Trophoblast cell (in vitro differentiated cells and primary cell): ENCODE data around the gene IMMP2L.

ENCODE experiments used
- DNase-seq, 2 donors: peaks; one replicate each; pipeline ENCODE4 v3.0.0-alpha.2; 2016
- H2AFZ ChIP-seq: 2 replicates; pipeline ENCODE4 v1.6.1; 2013; ENCODE audit warnings: low read length, moderate library complexity, mild to moderate bottlenecking; ENCODE audit not compliant: insufficient read depth, poor library complexity
- H2AK5ac ChIP-seq: 2 replicates; pipeline ENCODE4 v1.6.1; 2013; ENCODE audit warnings: mild to moderate bottlenecking, low read length
- H2BK120ac ChIP-seq: 2 replicates; pipeline ENCODE4 v1.6.1; 2013; ENCODE audit warnings: low read length, mild to moderate bottlenecking, moderate library complexity; ENCODE audit not compliant: insufficient read depth, poor library complexity
- H2BK12ac ChIP-seq: 2 replicates; pipeline ENCODE4 v1.6.1; 2013; ENCODE audit warnings: mild to moderate bottlenecking, low read length, moderate library complexity
- H2BK5ac ChIP-seq: 2 replicates; pipeline ENCODE4 v1.6.1; 2013; ENCODE audit warnings: low read length, low read depth, moderate library complexity, mild to moderate bottlenecking; ENCODE audit not compliant: poor library complexity
- H3K14ac ChIP-seq: 2 replicates; pipeline ENCODE4 v1.6.1; 2013; ENCODE audit warnings: mild to moderate bottlenecking, low read length
- H3K18ac ChIP-seq: 2 replicates; pipeline ENCODE4 v1.6.1; 2013; ENCODE audit warnings: mild to moderate bottlenecking, low read length
- H3K23ac ChIP-seq: 2 replicates; pipeline ENCODE4 v1.6.1; 2013; ENCODE audit warnings: low read length
- H3K27ac ChIP-seq: 2 replicates; pipeline ENCODE4 v1.5.1; 2013; ENCODE audit warnings: low read depth, mild to moderate bottlenecking, inconsistent platforms, low read length, moderate library complexity
- H3K27me3 ChIP-seq: 2 replicates; pipeline ENCODE4 v1.6.1; 2013; ENCODE audit warnings: inconsistent platforms, mild to moderate bottlenecking, low read length, moderate library complexity; ENCODE audit not compliant: insufficient read depth
- H3K36me3 ChIP-seq, 2 experiments: 1 replicate in 1 of 2; 2 replicates in 1 of 2; pipeline ENCODE4 v1.6.1; 2013; ENCODE audit warnings: low read length in 2 of 2, mild to moderate bottlenecking in 2 of 2, moderate library complexity in 1 of 2; ENCODE audit not compliant: insufficient read depth in 2 of 2, control insufficient read depth in 1 of 2
- H3K4ac ChIP-seq: 2 replicates; pipeline ENCODE4 v1.6.1; 2013; ENCODE audit warnings: low read depth, mild to moderate bottlenecking, low read length, moderate library complexity
- H3K4me1 ChIP-seq, 2 experiments: 1 replicate in 1 of 2; 2 replicates in 1 of 2; pipeline ENCODE4 v1.6.1; 2013; ENCODE audit warnings: low read length in 2 of 2, mild to moderate bottlenecking in 2 of 2, moderate library complexity in 1 of 2; ENCODE audit not compliant: insufficient read depth in 2 of 2, control insufficient read depth in 1 of 2
- H3K4me2 ChIP-seq: 2 replicates; pipeline ENCODE4 v1.6.1; 2013; ENCODE audit warnings: inconsistent platforms, mild to moderate bottlenecking, low read length, moderate library complexity
- H3K4me3 ChIP-seq: 2 replicates; pipeline ENCODE4 v1.5.1; 2013; ENCODE audit warnings: mild to moderate bottlenecking, low read depth, low read length, inconsistent platforms
- H3K79me1 ChIP-seq: one replicate; pipeline ENCODE4 v1.6.1; 2013; ENCODE audit warnings: low read length
- H3K79me2 ChIP-seq: 2 replicates; pipeline ENCODE4 v1.6.1; 2013; ENCODE audit warnings: low read length, mild to moderate bottlenecking; ENCODE audit not compliant: control insufficient read depth, insufficient read depth, poor library complexity
- H3K9ac ChIP-seq: 2 replicates; pipeline ENCODE4 v1.6.1; 2013; ENCODE audit warnings: mild to moderate bottlenecking, low read length
- H3K9me3 ChIP-seq: 2 replicates; pipeline ENCODE4 v1.6.1; 2013; ENCODE audit warnings: low read depth, mild to moderate bottlenecking, control low read depth, inconsistent platforms, low read length; ENCODE audit not compliant: insufficient read depth
- H4K12ac ChIP-seq: 2 replicates; pipeline ENCODE4 v1.6.1; 2013; ENCODE audit warnings: low read depth, mild to moderate bottlenecking, low read length, moderate library complexity
- H4K8ac ChIP-seq: 2 replicates; pipeline ENCODE4 v1.6.1; 2013; ENCODE audit warnings: low read depth, mild to moderate bottlenecking, low read length, moderate library complexity
- H4K91ac ChIP-seq: one replicate; pipeline ENCODE4 v1.6.1; 2013; ENCODE audit warnings: low read depth, mild to moderate bottlenecking, low read length, moderate library complexity
- WGBS: extraction: QIAGEN DNeasy Blood & Tissue Kit; methylation state at CpG from one replicate; pipeline ENCODE4 v1.1.7; 2013; ENCODE audit warnings: missing lambda C conversion rate; ENCODE audit not compliant: insufficient read length, insufficient coverage; ENCODE audit errors: extremely low coverage; 5-methylcytosine and 5-hydroxymethylcytosine counted together

IMMP2L gene

DNA sequence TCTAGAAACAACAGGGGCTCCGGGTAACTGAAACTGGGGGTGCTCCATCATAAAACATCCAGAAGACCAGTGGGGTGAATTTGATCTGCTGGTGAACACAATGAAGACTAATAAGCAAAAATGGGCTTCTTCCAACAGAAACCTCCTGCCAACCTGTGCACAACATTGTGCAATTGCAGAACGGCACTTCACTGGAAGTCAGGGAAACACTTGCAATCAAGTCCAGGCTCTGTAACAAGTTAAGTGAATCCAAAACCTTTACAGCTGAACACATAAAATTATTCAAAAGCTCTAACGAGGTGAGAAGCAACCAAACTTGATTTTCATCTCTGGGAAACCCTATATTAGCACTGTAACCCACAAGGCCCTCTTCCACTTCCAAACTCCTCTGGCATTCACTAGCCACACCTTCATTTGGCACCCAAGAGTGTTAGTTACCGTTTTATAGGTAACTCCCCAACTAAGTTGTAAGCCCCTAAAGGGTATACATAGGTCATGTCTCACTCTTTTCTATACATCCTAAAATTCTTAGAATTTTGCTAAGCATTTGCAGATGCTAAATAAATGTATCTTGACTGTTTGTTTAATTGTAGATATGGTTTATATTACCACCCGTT lies 22.0 kb downstream of the IMMP2L start:
- H3K9me3 ChIP-seq, result no peaks in the 10 kb centered on the region
- no peaks in the 10 kb centered on the region for H3K27me3 ChIP-seq
- no peak overlapping the region for H2BK120ac ChIP-seq
- H2BK12ac ChIP-seq, result no peak overlapping the region
- H3K4me3 ChIP-seq, result no peak overlapping the region
- no CpG with 5 or more reads among the region's 5 CpGs for WGBS
- no peak overlapping the region for H3K27ac ChIP-seq
- H4K12ac ChIP-seq, result no peak overlapping the region
- H3K36me3 ChIP-seq, result no peaks in the 10 kb centered on the region
- no peak overlapping the region for H3K9ac ChIP-seq
- H3K23ac ChIP-seq, result no peak overlapping the region
- DNase-seq, result no peak
- H3K79me2 ChIP-seq, result no peaks in the 10 kb centered on the region
- H3K18ac ChIP-seq, result no peak overlapping the region
- no peak overlapping the region for H3K4me2 ChIP-seq
- no peaks in the 10 kb centered on the region for H3K79me1 ChIP-seq
- H2BK5ac ChIP-seq, result no peak overlapping the region
- no peak overlapping the region for H3K14ac ChIP-seq
- no peak overlapping the region for H4K8ac ChIP-seq
- no peaks in the 10 kb centered on the region for H3K4me1 ChIP-seq
- no peak overlapping the region for H3K4ac ChIP-seq
- H2AK5ac ChIP-seq, result no peak overlapping the region
- H4K91ac ChIP-seq, result no peak overlapping the region
- no peak overlapping the region for H2AFZ ChIP-seq

DNA sequence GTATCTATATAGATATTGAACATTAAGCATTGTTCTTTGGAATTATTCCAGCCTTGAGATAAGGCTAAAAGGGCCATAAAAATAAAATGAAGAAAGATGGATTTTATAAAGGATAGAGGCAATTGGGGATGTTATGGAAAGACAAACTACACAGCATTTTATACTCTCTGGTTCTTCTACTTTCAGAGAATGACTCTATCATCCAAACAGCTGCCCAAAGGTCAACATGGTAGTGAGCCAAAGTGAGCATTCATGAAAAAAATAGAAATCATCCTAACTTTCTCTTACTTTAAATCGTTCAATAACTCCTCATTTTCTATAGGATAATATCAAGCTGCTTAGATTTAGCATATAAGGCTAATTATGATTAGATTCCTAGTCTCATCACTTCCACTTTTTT lies 25.2 kb downstream of the IMMP2L start:
- Histone ChIP-seq H3K18ac (no peak overlapping the region), H3K14ac (no peak overlapping the region), H2BK12ac (no peak overlapping the region)

GRCh38 chr7:111535142-111535870 lies 27.0 kb downstream of the IMMP2L start:
- Histone ChIP-seq H3K4me1 (no peaks in the 10 kb centered on the region), H3K9me3 (no peaks in the 10 kb centered on the region), H3K79me1 (no peaks in the 10 kb centered on the region), H3K27me3 (no peaks in the 10 kb centered on the region), H2BK5ac (no peak overlapping the region), H2AFZ (no peak overlapping the region), H3K14ac (no peak overlapping the region), H3K4ac (no peak overlapping the region), H3K27ac (no peak overlapping the region), H4K8ac (no peak overlapping the region), H3K9ac (no peak overlapping the region), H4K91ac (no peak overlapping the region), H3K4me3 (no peak overlapping the region), H2BK12ac (no peak overlapping the region), H3K4me2 (no peak overlapping the region), H3K79me2 (no peaks in the 10 kb centered on the region), H2AK5ac (no peak overlapping the region), H2BK120ac (no peak overlapping the region), H3K23ac (no peak overlapping the region), H3K18ac (no peak overlapping the region), H3K36me3 (no peaks in the 10 kb centered on the region), H4K12ac (no peak overlapping the region)
- DNase-seq, result no peak
- no CpG with 5 or more reads among the region's 3 CpGs for WGBS

More for the DNA sequence above, 25.2 kb downstream of the IMMP2L start:
- no peak overlapping the region for H3K9ac ChIP-seq
- H3K79me1 ChIP-seq, result no peaks in the 10 kb centered on the region
- H3K4me1 ChIP-seq, result no peaks in the 10 kb centered on the region
- no peak overlapping the region for H3K4me3 ChIP-seq
- H4K8ac ChIP-seq, result no peak overlapping the region
- no peak overlapping the region for H3K4me2 ChIP-seq
- H3K79me2 ChIP-seq, result no peaks in the 10 kb centered on the region
- H2AK5ac ChIP-seq, result no peak overlapping the region
- no peak overlapping the region for H4K12ac ChIP-seq
- no peak overlapping the region for H3K27ac ChIP-seq
- WGBS, result 100% methylated on average over 1 of the region's 1 CpG
- H3K27me3 ChIP-seq, result no peaks in the 10 kb centered on the region
- no peak overlapping the region for H2BK120ac ChIP-seq
- no peak overlapping the region for H3K4ac ChIP-seq
- H2BK5ac ChIP-seq, result no peak overlapping the region
- H2AFZ ChIP-seq, result no peak overlapping the region
- no peak overlapping the region for H3K23ac ChIP-seq
- no peak for DNase-seq
- H3K9me3 ChIP-seq, result no peaks in the 10 kb centered on the region
- no peaks in the 10 kb centered on the region for H3K36me3 ChIP-seq
- H4K91ac ChIP-seq, result no peak overlapping the region

DNA sequence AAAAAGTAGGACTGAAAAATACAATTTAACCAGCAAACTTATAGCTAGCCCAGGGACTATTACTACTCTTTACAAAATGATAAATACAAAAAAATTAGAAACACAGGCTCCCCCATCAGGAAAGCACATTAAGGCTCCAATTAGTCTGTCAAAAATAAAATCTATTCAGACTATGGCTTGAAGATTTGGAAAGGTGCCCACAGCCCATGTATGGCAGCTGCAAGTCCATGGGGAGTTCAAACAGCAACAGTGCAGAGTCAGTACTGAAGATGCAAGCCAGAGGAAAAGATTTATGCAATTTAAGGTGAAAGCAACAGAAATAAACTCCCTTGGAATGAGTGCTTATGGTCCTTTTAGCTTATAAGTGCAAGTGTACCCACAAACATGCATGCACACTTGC lies 29.7 kb downstream of the IMMP2L start:
- Histone ChIP-seq H3K79me2 (no peaks in the 10 kb centered on the region), H3K79me1 (no peaks in the 10 kb centered on the region), H3K36me3 (no peaks in the 10 kb centered on the region), H3K18ac (no peak overlapping the region), H2AK5ac (no peak overlapping the region), H4K8ac (no peak overlapping the region), H3K27me3 (no peaks in the 10 kb centered on the region), H3K4me2 (no peak overlapping the region), H3K27ac (no peak overlapping the region), H4K12ac (no peak overlapping the region), H3K9me3 (no peaks in the 10 kb centered on the region), H2AFZ (no peak overlapping the region), H3K4me1 (no peaks in the 10 kb centered on the region), H3K4me3 (no peak overlapping the region), H3K9ac (no peak overlapping the region), H4K91ac (no peak overlapping the region), H2BK120ac (no peak overlapping the region), H2BK12ac (no peak overlapping the region), H3K14ac (no peak overlapping the region), H3K4ac (no peak overlapping the region), H2BK5ac (no peak overlapping the region), H3K23ac (no peak overlapping the region)
- no peak for DNase-seq
